Stimulated activated CD4-positive, alpha-beta T cell treated with anti-CD3 and anti-CD28 coated beads, Interleukin-4, amount 100 ng/mL, for 4 hours (primary cell): ENCODE measurements around the gene PEX14.
A peak's percentile ranks its signal among the peaks of the same experiment; 100 is the strongest.
"Not testable (repeated sequence)": the region's sequence is repeated elsewhere in the genome, so short reads cannot be mapped to it uniquely, and the experiment has no call there.

Source experiments
- DNase-seq, 2 experiments: peaks; one replicate each; pipeline ENCODE4 v3.0.0-alpha.2; 2020

Gene PEX14

GRCh38 chr1:10450836-10451235, 23.9 kb upstream of the PEX14 start:
- DNase-seq = no peak

- DNase-seq = no peak
These were observed 23.5 kb upstream of the PEX14 start for GRCh38 chr1:10451287-10451686.

DNA sequence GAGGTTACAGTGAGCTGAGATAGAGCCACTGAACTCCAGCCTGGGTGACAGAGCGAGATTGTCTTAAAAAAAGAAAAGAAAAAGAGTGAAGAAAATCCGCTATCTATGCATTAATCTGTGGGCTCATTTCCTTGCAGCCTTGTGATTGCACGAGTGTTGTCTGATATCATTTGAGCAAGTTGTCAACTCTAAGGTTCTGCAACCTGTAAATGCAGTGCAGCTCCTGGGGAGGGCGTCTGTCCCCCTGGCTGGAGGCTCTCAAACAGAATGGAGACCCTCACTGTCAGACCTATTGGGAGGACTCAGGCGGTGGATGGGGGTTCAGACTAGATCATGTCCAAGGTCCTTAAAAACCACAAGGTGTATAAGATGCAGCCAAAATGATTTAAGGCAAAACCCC, 18.7 kb upstream of the PEX14 start:
- DNase-seq = no peak

DNA sequence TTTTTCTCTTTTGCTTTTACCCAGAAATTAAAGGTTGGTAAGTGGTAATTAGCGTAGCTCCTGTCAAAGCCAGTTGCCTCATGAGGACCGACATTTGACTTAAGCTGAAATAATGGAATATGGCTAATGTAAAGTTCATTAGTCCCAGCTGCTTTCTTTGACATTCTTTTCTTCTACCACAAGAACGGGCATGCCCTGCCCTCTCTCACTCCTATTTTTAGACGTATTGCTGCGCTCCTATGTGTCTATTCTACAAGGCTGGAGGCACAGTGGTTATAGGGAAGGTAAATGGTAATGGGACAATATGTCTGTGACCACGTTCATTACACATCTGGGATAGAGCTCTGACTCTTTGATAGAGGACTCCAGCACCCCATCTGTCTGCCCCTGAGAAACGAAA, 18.1 kb upstream of the PEX14 start:
- DNase-seq = no peak

DNA sequence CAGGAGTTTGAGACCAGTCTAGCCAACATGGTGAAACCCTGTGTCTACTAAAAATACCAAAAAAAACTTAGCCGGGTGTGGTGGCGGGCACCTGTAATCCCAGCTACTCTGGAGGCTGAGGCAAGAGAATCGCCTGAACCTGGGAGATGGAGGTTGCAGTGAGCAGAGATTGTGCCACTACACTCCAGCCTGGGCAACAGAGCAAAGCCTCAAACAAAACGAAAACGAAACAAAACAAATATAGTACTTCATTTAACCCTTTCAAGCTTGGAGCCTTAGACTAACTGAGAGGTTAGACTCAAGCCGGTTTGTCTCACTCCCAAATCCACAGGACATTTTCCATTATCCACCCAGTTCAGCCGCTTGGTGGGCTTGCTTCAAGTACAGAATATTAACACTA, 17.3 kb upstream of the PEX14 start:
- not testable (repeated sequence) for DNase-seq

- DNase-seq = no peak
These were observed 16.9 kb upstream of the PEX14 start for GRCh38 chr1:10457875-10458274.

- DNase-seq = no peak
These were observed 15.6 kb upstream of the PEX14 start for GRCh38 chr1:10459184-10459583.

GRCh38 chr1:10467078-10467477, 7.7 kb upstream of the PEX14 start:
- no peak for DNase-seq

- no peak for DNase-seq
These were observed 4.7 kb upstream of the PEX14 start for GRCh38 chr1:10470043-10470442.

GRCh38 chr1:10471411-10472219, 3.1 kb upstream of the PEX14 start:
- DNase-seq = no peak

- peak; percentile 84 to 91 for DNase-seq
These were observed 2.3 kb upstream of the PEX14 start, which contains the start of gene DFFA for GRCh38 chr1:10472220-10473144. Gene DFFA, minus strand, starts transcription at chr1:10472529. Its CDS starts 71 bp downstream, at chr1:10472458.

GRCh38 chr1:10473145-10473765, 1.5 kb upstream of the PEX14 start:
- no peak for DNase-seq

GRCh38 chr1:10474309-10474612, 489 bp upstream of the PEX14 start:
- DNase-seq = not testable (repeated sequence)

DNA sequence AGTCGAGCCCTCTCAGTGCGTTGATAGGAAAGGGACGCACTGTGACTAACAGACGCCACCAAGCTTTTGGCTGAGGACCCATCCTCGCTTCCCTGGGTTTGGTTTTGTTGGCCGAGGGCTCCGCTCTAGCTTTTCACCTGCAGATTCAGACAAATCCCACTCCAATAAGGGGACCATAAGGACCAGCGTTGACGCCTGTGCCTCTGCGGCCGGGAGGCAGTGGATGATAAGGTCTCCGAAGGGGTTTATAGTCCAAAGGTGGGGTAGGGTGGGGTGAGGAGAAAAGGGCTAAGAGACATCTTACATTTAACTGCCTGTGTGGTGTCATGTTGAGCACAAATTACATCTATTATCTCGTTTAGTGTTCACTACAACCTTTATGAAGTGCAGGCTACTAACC, 760 bp downstream of the PEX14 start:
- no peak for DNase-seq

- no peak for DNase-seq
These were observed 4.5 kb downstream of the PEX14 start for GRCh38 chr1:10479296-10479695.

DNA sequence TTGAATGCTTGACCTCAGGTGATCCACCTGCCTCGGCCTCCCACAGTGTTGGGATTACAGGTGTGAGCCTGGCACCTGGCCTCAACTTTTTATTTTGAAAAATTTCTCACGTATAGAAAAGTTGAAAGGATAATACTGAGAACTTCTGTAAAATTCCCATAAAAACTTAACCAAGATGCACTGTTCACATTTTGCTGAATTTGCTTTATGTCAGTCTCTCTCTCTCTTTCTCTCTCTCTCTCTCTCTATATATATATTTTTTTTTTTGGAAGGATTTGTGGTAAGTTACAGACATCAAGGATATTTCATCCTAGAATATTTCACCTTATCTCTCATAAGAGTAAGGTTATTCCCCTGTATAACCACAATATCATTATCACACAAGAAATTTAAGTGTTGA, 5.9 kb downstream of the PEX14 start:
- no peak for DNase-seq

DNA sequence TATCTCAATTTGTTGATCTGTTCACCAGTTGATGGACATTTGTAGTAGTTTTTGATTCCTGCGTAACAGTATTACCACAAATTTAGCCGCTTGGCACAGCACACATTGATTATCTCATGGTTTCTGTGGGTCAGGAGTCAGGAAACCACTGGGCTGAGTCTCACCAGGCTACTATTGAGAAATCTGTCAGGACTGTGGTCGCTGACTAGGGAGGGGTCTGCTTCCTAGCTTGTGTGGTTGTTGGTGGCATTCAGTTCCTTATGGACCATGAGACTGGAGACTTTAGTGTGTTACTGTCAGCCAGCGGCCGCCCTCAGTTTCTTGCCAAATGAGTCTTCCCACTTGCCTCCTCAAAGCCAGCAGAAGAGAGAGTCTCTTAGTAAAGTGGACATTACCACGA, 9.8 kb downstream of the PEX14 start:
- no peak for DNase-seq

GRCh38 chr1:10489291-10490055, 14.7 kb downstream of the PEX14 start:
- DNase-seq = no peak

GRCh38 chr1:10490286-10490970, 15.7 kb downstream of the PEX14 start:
- DNase-seq = no peak

- DNase-seq = no peak
These were observed 19.6 kb downstream of the PEX14 start for GRCh38 chr1:10494418-10494753.

GRCh38 chr1:10494754-10495474, 20.2 kb downstream of the PEX14 start:
- DNase-seq = peak; percentile 64 to 77

DNA sequence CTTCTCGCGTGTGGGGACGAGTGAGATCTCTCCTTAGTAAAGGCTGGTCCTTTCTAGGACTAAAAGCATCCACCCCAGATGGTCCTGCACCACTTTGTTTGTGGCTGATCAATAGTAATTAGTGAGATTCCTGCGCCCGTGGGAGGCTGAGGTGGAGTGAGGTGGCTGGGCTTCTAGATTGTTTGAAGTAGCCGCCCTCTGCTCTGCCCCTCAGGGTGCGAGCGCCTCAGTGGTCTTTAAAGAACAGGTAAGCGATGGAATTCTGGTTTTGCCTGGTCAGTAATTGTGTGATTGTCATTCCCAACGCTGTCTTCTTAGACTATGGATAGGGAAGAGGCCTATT, 20.7 kb downstream of the PEX14 start:
- DNase-seq = no peak
